PFSK-1 (cell line): Measurements from ENCODE around the gene CD81.

ENCODE experiments used
- FOXP2 ChIP-seq: optimal IDR thresholded peaks from 2 replicates; pipeline ENCODE3; 2011; ENCODE audit warnings: borderline replicate concordance, control low read depth, inconsistent platforms; ENCODE audit not compliant: insufficient read depth; ENCODE audit errors: extremely low read length, extremely low read depth
- POLR2AphosphoS5 ChIP-seq: IDR thresholded peaks from 2 replicates; pipeline ENCODE4 v1.6.1; 2012; ENCODE audit warnings: low read depth, mild to moderate bottlenecking, control low read depth, low read length, moderate library complexity
- REST ChIP-seq, 2 experiments: IDR thresholded peaks; 2 replicates each; pipeline versions ENCODE4 v1.6.1 to v1.8.0; 2011 to 2012; ENCODE audit warnings: low read depth in 2 of 2, low read length in 2 of 2, control low read depth in 1 of 2, inconsistent platforms in 1 of 2, mild to moderate bottlenecking in 1 of 2, moderate library complexity in 1 of 2; ENCODE audit not compliant: insufficient read depth in 1 of 2
- SIN3A ChIP-seq: IDR thresholded peaks from 2 replicates; pipeline ENCODE4 v1.6.1; 2012; ENCODE audit warnings: mild to moderate bottlenecking, low read length, moderate library complexity, borderline replicate concordance; ENCODE audit not compliant: insufficient read depth
- TAF1 ChIP-seq: IDR thresholded peaks from 2 replicates; pipeline ENCODE4 v1.6.1; 2012; ENCODE audit warnings: low read length, control low read depth, borderline replicate concordance; ENCODE audit not compliant: insufficient read depth

Gene CD81

DNA sequence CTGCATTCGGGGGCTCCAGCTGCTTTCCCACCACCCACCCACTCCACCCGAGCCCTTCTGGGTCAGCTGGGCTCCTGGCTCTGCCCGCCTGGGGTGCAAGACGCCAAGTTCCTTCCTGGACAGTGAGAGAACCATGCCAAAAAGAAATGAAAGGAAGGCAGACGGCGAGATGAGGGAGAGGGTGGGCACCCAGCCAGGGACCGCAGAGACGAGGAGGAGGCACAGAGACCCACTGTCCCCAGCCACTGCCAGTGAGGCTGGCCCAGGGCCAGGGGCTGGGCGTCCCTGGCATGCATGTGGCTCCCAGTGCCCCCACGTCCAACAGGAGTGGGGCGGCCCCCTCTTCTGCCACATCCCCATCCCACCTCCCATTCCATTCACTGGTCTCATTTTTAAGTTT lies 10.8 kb upstream of the CD81 start:
- TF ChIP-seq POLR2AphosphoS5: no peak
- no peak for TF ChIP-seq FOXP2
- no peak for TF ChIP-seq REST (IDR thresholded peaks at IDR 0.05; ENCODE audit: insufficient read depth in 1 of 2, low read depth in 2 of 2, low read length in 2 of 2)
- no peak for TF ChIP-seq SIN3A
- no peak for TF ChIP-seq TAF1

DNA sequence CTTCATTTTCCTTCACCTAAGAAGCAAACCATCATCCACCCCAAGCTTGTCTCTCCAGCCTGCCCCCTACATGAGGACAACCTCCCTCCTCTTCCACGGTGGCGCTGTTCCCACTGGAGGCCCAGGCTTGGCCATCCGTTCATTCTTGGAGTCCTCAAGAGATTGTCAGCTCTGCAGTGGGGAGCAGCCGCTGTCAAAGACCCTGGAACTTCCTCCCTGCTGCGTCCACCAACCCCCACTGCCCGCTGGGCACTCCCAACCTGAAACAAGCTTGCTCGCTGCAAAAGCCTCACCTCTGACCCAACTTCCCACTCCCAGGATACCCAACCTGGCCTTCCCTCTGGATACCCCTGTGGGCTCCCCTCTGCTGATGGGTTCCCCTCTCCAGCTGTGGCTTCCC lies 10.4 kb upstream of the CD81 start:
- TF ChIP-seq TAF1 (no peak), SIN3A (no peak), POLR2AphosphoS5 (no peak), REST (IDR thresholded peaks at IDR 0.05; ENCODE audit: insufficient read depth in 1 of 2, low read depth in 2 of 2, low read length in 2 of 2) (no peak), FOXP2 (no peak)

DNA sequence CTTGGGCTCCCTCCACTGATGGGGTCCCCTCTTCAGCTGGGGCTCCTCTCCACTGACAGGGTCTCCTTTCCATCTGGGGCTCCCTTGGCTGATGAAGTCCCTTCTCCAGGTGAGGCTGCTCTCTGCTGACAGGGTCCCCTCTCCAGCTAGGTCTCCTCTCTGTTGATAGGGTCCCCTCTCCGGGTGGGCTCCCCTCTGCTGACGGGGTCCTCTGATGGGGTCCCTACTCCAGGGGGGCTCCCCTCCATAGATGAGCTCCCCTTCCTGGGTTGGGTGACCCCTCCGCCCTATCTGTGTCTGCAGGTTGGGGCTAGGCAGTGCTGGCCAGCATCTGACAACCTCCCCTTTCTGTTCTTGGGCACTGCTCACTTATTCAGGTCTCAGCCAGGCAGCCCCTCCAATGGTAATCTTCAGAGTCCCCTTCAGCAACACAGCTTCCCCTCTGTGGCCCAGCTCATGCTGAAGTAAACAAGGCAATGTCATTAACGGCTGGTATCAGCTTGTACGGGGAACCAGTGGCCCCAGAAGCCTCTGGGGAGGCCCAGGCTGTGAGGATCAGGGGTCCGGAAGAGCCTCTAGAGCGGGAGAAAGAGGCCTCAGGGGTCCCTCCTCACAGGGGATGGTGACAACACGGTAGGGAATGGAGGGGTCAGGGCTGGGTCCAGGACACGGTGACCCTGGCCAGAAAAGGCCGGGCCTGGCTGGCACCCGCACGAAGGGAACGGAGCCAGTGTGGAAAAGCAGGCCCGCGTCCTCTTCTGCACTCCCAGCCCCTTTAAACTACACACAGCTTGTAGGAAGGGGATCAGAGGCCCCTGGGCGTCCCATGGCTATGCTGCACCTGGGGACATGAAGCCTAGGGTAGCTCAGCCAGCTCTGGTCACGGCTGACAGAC lies 9.6 kb upstream of the CD81 start:
- TF ChIP-seq TAF1 (no peak), POLR2AphosphoS5 (no peak)

GRCh38 chr11:2368178-2368850 lies 8.8 kb upstream of the CD81 start:
- no peak for TF ChIP-seq FOXP2
- TF ChIP-seq SIN3A: no peak
- TF ChIP-seq TAF1: no peak
- no peak for TF ChIP-seq POLR2AphosphoS5
- no peak for TF ChIP-seq REST (IDR thresholded peaks at IDR 0.05; ENCODE audit: insufficient read depth in 1 of 2, low read depth in 2 of 2, low read length in 2 of 2)

GRCh38 chr11:2368851-2369180 lies 8.3 kb upstream of the CD81 start:
- no peak for TF ChIP-seq POLR2AphosphoS5

DNA sequence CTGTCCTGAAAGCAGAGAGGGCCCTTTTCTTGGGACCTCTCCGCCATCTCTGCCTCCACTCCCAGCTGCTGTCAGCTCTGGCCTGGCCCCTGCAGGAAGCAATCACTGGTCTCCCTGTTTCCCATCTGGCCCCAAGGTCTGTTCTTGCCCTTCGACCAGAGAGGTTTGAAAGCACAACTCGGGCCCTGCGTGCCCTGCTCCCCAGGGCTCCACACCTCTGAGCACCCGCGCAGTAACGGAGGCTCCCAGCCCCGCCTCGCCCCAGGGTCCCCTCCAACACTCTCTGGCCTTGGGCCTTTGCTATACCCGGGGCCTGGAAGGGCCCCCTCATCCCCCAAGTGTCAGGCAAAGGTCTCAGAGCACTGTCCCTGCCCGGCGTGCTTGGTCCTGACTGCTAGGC lies 7.8 kb upstream of the CD81 start:
- TF ChIP-seq POLR2AphosphoS5 (no peak), REST (IDR thresholded peaks at IDR 0.05; ENCODE audit: insufficient read depth in 1 of 2, low read depth in 2 of 2, low read length in 2 of 2) (no peak), FOXP2 (no peak), SIN3A (no peak), TAF1 (no peak)
